Measurements from ENCODE around the gene RALGAPA1.

RALGAPA1 gene

DNA sequence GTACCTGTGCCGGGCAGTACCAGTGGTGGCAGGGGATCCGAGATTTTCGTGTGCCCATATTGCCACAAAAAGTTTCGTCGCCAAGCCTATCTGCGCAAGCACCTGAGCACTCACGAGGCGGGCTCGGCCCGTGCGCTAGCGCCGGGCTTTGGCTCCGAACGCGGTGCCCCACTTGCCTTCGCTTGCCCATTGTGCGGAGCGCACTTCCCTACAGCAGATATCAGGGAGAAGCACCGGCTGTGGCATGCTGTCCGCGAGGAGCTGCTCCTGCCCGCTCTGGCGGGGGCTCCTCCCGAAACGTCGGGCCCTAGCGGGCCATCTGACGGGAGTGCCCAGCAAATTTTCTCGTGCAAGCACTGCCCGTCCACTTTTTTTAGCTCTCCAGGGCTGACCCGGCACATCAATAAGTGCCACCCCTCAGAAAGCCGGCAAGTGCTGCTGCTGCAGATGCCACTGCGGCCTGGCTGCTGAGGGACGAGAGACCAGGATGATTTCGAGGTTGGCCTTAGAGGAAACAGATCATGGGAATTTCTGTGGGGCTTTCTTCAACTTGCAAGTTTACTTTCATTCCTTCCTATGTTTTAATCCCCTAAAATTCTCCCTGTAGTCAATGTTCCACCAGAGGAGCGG, 273.5 kb downstream of the RALGAPA1 start:
- DNase-seq (ENCODE audit: low read depth), result no peak

- DNase-seq (ENCODE audit: low read depth), result peak; percentile 50
Observed at GRCh38 chr14:35534873-35535482, 274.1 kb downstream of the RALGAPA1 start.

DNA sequence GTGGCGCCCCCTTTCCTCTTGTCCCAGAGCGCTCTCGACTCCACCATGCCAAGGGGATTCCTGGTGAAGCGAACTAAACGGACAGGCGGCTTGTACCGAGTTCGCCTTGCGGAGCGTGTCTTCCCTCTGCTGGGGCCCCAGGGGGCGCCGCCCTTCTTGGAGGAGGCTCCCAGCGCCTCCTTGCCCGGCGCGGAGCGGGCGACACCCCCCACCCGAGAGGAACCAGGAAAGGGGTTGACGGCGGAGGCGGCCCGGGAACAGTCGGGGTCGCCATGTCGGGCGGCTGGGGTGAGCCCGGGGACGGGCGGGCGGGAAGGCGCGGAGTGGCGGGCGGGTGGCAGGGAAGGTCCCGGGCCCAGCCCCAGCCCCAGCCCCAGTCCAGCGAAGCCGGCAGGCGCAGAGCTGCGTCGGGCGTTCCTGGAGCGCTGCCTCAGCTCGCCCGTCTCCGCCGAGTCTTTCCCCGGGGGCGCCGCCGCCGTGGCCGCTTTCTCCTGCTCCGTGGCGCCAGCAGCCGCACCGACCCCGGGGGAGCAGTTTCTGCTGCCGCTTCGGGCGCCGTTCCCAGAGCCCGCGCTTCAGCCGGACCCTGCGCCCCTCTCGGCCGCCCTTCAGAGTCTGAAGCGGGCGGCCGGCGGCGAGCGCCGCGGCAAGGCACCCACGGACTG, 274.8 kb downstream of the RALGAPA1 start:
- DNase-seq (ENCODE audit: low read depth), result no peak

- DNase-seq (ENCODE audit: low read depth), result peak; percentile 68
Observed at GRCh38 chr14:35533357-35534207, 275.5 kb downstream of the RALGAPA1 start, which contains the start of gene INSM2. Gene INSM2 (plus strand): TSS chr14:35534164. CDS start chr14:35534253, 89 bp downstream.

DNA sequence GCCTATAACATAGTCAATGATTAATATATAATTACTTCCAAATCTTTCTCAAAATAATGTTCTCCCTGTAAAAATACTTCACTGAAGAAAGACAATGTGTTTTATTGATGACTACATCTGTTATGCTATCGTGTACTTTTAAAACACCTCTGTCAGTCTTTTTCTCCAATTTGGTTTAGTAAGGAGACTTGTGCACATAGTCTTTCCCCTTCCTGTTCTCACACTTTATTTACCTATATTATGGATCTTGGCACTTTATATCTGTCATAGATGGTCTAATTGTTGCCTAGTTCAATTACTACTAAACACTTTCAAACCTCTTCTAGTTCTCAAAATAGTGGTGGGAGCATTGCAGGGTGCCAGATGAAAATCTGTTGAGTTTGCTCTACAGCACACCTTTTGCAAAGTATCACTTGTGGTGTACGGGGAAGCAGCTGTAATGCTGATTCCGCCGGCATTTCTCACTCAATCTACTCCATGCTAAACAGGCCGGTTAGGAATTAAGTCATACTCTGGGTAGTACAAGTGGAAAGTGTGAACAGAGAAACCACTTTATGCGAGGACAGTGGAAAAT, 276.2 kb downstream of the RALGAPA1 start:
- no peak for DNase-seq (ENCODE audit: low read depth)

- no peak for DNase-seq (ENCODE audit: low read depth)
Observed at GRCh38 chr14:35531960-35532747, 276.9 kb downstream of the RALGAPA1 start.

GRCh38 chr14:35526962-35527361, 282.1 kb downstream of the RALGAPA1 start:
- DNase-seq (ENCODE audit: low read depth), result no peak

DNA sequence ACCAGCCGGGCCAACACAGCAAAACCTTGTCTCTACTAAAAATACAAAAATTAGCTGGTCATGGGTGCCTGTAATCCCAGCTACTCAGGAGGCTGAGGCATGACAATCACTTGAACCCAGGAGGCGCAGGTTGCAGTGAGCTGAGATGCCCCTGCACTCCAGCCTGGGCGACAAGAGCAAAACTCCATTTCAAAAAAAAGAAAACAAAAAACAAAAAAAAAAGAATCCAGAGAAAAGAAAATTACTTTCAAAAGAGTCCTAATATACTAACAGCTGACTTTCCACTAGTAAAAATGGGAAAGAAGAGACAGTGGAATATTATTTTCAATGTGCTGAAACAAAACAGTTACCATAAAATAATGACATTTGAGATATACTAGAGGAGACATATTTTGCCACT, 283.4 kb downstream of the RALGAPA1 start:
- no peak for DNase-seq (ENCODE audit: low read depth)

DNA sequence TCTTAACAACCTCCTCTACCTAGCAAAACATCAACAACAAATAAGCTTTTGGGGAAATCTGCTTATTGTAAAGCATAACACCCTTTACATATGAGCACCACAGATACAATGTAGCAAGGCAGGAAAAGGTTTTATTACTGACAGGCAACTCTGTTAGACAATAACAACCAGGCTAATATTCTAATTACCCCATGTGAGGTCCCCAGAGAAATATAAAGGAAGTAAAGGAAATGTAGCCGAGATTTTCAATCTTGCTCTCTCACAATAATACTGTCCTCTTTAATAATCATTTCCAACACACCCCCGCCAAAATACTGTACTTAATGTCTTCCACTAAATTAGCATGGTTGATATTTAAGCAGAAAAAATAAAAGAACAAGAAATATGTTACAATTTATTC, 289.1 kb downstream of the RALGAPA1 start:
- DNase-seq (ENCODE audit: low read depth), result no peak

DNA sequence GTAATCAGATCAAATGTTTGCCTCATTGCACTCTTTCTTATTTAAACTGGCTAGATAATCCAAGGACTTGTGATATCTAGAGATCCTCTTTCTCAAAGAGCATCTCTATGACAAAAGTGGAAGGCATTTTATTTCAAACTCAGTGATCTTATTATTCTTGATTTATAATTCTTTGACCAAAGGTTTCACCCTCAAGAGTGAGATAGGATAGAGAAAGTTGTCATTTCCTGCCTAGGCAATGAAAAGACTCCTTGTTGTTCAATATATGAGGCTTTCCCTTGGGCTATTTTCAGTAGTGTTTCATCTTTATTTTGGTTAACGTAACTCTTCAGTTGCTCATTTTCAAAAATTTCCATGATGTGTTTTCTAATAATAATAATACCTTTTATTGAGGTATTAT, 293.2 kb downstream of the RALGAPA1 start:
- no peak for DNase-seq (ENCODE audit: low read depth)

GRCh38 chr14:35512765-35513164, 296.3 kb downstream of the RALGAPA1 start:
- no peak for DNase-seq (ENCODE audit: low read depth)

DNA sequence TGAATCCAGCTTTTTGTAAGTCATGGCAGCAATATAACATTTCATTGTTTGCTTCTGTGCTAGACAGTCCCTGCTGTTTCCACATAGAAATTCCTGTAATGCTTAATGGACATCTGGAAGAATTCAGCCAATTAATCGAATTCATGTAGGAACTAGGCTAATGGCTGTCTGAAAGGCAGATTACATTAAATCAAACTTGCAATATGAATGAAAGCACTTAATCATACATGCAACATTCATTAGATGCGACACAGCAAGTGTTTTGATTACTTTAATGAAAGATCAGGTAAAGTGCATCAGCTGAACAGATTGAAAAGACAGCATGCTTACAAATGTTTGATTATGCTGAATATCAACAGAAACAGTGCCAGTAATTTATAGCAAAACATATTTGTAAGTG, 299.2 kb downstream of the RALGAPA1 start:
- no peak for DNase-seq (ENCODE audit: low read depth)

GRCh38 chr14:35506927-35507326, 302.2 kb downstream of the RALGAPA1 start:
- no peak for DNase-seq (ENCODE audit: low read depth)

- no peak for DNase-seq (ENCODE audit: low read depth)
Observed at GRCh38 chr14:35506461-35506860, 302.6 kb downstream of the RALGAPA1 start.

GRCh38 chr14:35504260-35504659, 304.8 kb downstream of the RALGAPA1 start:
- DNase-seq (ENCODE audit: low read depth), result no peak

DNA sequence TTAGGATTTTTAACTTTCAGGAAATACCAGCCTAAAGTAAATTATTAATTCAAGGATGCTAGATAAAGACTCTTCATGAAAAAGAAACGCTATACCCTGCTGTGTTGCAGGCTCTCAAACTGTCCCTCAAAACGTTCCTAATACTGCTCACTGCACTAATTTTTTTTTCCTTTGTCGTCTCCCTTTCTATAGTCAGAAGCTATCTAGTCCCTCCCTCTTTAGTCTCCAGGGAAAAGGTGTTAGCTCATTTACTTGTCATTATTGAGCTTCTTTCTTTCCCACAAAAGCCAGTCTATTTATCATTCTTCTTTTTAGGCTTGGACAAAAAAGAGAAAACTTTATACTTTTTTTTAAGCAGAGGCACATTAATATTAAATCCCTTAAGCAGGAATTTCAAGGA, 305.4 kb downstream of the RALGAPA1 start:
- no peak for DNase-seq (ENCODE audit: low read depth)

GRCh38 chr14:35499180-35499579, 309.9 kb downstream of the RALGAPA1 start:
- DNase-seq (ENCODE audit: low read depth), result no peak

- DNase-seq (ENCODE audit: low read depth), result no peak
Observed at GRCh38 chr14:35495278-35495677, 313.8 kb downstream of the RALGAPA1 start.

GRCh38 chr14:35492569-35493014, 316.5 kb downstream of the RALGAPA1 start:
- DNase-seq (ENCODE audit: low read depth), result no peak
